ENCODE data around the gene ACTL7A.

DNA sequence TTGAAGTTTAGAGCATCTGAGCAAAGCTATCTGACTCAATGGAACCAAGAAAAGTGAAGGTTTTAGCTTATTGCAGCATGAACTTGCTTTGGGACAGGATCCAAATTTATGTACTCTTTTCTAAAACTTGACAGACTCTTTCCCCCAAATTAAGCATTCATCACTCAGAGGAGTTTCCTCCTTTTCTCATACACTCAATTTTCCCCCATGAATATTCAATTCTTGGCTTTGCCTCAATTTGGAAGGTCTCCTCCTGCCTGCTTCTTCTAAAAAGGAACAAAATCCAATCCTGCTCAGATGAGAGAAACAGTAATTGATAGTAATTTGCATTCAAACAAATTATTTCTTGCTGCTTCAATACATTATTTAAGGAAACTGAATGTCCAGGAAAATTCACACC is 5.0 kb downstream of the ACTL7A start:
- TF ChIP-seq, protein P1, sequence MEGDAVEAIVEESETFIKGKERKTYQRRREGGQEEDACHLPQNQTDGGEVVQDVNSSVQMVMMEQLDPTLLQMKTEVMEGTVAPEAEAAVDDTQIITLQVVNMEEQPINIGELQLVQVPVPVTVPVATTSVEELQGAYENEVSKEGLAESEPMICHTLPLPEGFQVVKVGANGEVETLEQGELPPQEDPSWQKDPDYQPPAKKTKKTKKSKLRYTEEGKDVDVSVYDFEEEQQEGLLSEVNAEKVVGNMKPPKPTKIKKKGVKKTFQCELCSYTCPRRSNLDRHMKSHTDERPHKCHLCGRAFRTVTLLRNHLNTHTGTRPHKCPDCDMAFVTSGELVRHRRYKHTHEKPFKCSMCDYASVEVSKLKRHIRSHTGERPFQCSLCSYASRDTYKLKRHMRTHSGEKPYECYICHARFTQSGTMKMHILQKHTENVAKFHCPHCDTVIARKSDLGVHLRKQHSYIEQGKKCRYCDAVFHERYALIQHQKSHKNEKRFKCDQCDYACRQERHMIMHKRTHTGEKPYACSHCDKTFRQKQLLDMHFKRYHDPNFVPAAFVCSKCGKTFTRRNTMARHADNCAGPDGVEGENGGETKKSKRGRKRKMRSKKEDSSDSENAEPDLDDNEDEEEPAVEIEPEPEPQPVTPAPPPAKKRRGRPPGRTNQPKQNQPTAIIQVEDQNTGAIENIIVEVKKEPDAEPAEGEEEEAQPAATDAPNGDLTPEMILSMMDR (conservative IDR thresholded peaks at IDR 0.05): no peak
- TF ChIP-seq ZFX (IDR thresholded peaks at IDR 0.05): no peak

All from C4-2B (cell line).